GM06990 (cell line): ENCODE results near the gene KLHL40.
"Not testable (repeated sequence)": the region's sequence is repeated elsewhere in the genome, so short reads cannot be mapped to it uniquely, and the experiment has no call there.

Experiments used
- DNase-seq: peaks from one replicate; pipeline ENCODE4 v3.0.0-alpha.2; 2011; ENCODE audit not compliant: insufficient read length; ENCODE audit errors: extremely low read depth
- H3K27me3 ChIP-seq: replicated peaks from 2 replicates; pipeline ENCODE4 v1.6.0; 2011; ENCODE audit warnings: low read length; ENCODE audit not compliant: control insufficient read depth, insufficient read depth
- H3K36me3 ChIP-seq: 2 replicates; pipeline ENCODE4 v1.5.1; 2011; ENCODE audit warnings: low read length; ENCODE audit not compliant: control insufficient read depth, insufficient read depth
- H3K4me3 ChIP-seq: replicated peaks from 2 replicates; pipeline ENCODE4 v1.5.1; 2011; ENCODE audit warnings: low read depth, mild to moderate bottlenecking, control low read depth, low read length
- CTCF ChIP-seq: IDR thresholded peaks from 2 replicates; pipeline ENCODE4 v1.5.1; 2011; ENCODE audit warnings: low read length, control low read depth, mild to moderate bottlenecking, inconsistent platforms; ENCODE audit not compliant: insufficient read depth, poor library complexity, severe bottlenecking

The KLHL40 gene

GRCh38 chr3:42720126-42720525 lies 34.8 kb downstream of the KLHL40 start:
- H3K27me3 ChIP-seq = no peaks in the 10 kb centered on the region
- no peak for TF ChIP-seq CTCF
- no peak for DNase-seq

GRCh38 chr3:42721690-42722089 lies 36.4 kb downstream of the KLHL40 start:
- H3K36me3 ChIP-seq = no peaks in the 10 kb centered on the region
- TF ChIP-seq CTCF = no peak
- H3K27me3 ChIP-seq = no peaks in the 10 kb centered on the region
- H3K4me3 ChIP-seq = no peak overlapping the region
- DNase-seq = no peak

More at GRCh38 chr3:42720126-42720525, 34.8 kb downstream of the KLHL40 start:
- Histone ChIP-seq H3K36me3 (no peaks in the 10 kb centered on the region), H3K4me3 (no peak overlapping the region)

GRCh38 chr3:42722442-42722841 lies 37.1 kb downstream of the KLHL40 start:
- not testable (repeated sequence) for H3K4me3 ChIP-seq, H3K27me3 ChIP-seq, DNase-seq, H3K36me3 ChIP-seq

GRCh38 chr3:42723219-42723618 lies 37.9 kb downstream of the KLHL40 start:
- no peaks in the 10 kb centered on the region for H3K36me3 ChIP-seq
- H3K4me3 ChIP-seq = no peak overlapping the region
- no peak for DNase-seq
- no peak for TF ChIP-seq CTCF
- no peaks in the 10 kb centered on the region for H3K27me3 ChIP-seq

GRCh38 chr3:42725454-42725853 lies 40.1 kb downstream of the KLHL40 start:
- no peak overlapping the region for H3K4me3 ChIP-seq
- TF ChIP-seq CTCF = no peak
- no peaks in the 10 kb centered on the region for H3K36me3 ChIP-seq
- no peaks in the 10 kb centered on the region for H3K27me3 ChIP-seq
- no peak for DNase-seq

GRCh38 chr3:42728056-42728455 lies 42.7 kb downstream of the KLHL40 start:
- TF ChIP-seq CTCF = no peak
- H3K36me3 ChIP-seq = no peaks in the 10 kb centered on the region
- no peaks in the 10 kb centered on the region; the same call in 1 of the 2 replicates for H3K27me3 ChIP-seq
- no peak for DNase-seq
- H3K4me3 ChIP-seq = no peak overlapping the region
